ENCODE data around the gene OFD1.

- no peak for TF ChIP-seq CTCF (IDR thresholded peaks at IDR 0.05)
- no peak for TF ChIP-seq POLR2A (IDR thresholded peaks at IDR 0.05)
Measured at GRCh38 chrX:13694359-13694758, 40.2 kb upstream of the OFD1 start.

All from body of pancreas (tissue), 4 donors.